COLO668 (cell line): ENCODE measurements around the gene STARD4.

Source experiments
- DNase-seq: peaks from one replicate; lab custom pipeline; 2025; ENCODE audit not compliant: unreplicated experiment; lab: John Stamatoyannopoulos, UW

Gene STARD4

GRCh38 chr5:111530298-111530740 lies 18.0 kb upstream of the STARD4 start:
- no peak for DNase-seq

- no peak for DNase-seq
Observed at GRCh38 chr5:111528056-111528455, 15.7 kb upstream of the STARD4 start.

- DNase-seq, result no peak
Observed at GRCh38 chr5:111520908-111521307, 8.6 kb upstream of the STARD4 start.

- no peak for DNase-seq
Observed at GRCh38 chr5:111518777-111519176, 6.4 kb upstream of the STARD4 start.

GRCh38 chr5:111517853-111518501 lies 5.6 kb upstream of the STARD4 start:
- DNase-seq, result no peak

GRCh38 chr5:111514087-111514486 lies 1.8 kb upstream of the STARD4 start:
- DNase-seq, result no peak

GRCh38 chr5:111513131-111513520 lies 791 bp upstream of the STARD4 start:
- DNase-seq, result no peak

- DNase-seq, result peak; percentile 65
Observed at GRCh38 chr5:111511831-111512374, 432 bp downstream of the STARD4 start.

GRCh38 chr5:111511174-111511830 lies 1.0 kb downstream of the STARD4 start:
- no peak for DNase-seq

- DNase-seq, result no peak
Observed at GRCh38 chr5:111509119-111509518, 3.2 kb downstream of the STARD4 start.

GRCh38 chr5:111507276-111507675 lies 5.1 kb downstream of the STARD4 start:
- no peak for DNase-seq

GRCh38 chr5:111505096-111505495 lies 7.2 kb downstream of the STARD4 start:
- DNase-seq, result no peak

GRCh38 chr5:111502956-111503355 lies 9.4 kb downstream of the STARD4 start:
- DNase-seq, result no peak

GRCh38 chr5:111498346-111498745 lies 14.0 kb downstream of the STARD4 start:
- DNase-seq, result no peak

GRCh38 chr5:111495159-111495558 lies 17.2 kb downstream of the STARD4 start:
- DNase-seq, result no peak

GRCh38 chr5:111494355-111494999 lies 17.9 kb downstream of the STARD4 start:
- DNase-seq, result no peak

- no peak for DNase-seq
Observed at GRCh38 chr5:111493031-111493430, 19.3 kb downstream of the STARD4 start.

- DNase-seq, result no peak
Observed at GRCh38 chr5:111488353-111488752, 24.0 kb downstream of the STARD4 start.

- no peak for DNase-seq
Observed at GRCh38 chr5:111486926-111487325, 25.4 kb downstream of the STARD4 start.

GRCh38 chr5:111486055-111486454 lies 26.3 kb downstream of the STARD4 start:
- no peak for DNase-seq

- no peak for DNase-seq
Observed at GRCh38 chr5:111480346-111480745, 32.0 kb downstream of the STARD4 start.

GRCh38 chr5:111478898-111479297 lies 33.4 kb downstream of the STARD4 start:
- DNase-seq, result no peak
